Loucy (cell line): ENCODE data around the gene UBQLN3.

Experiments used
- EZH2phosphoT487 ChIP-seq: fragments of 200-600 bp; IDR thresholded peaks from 2 replicates; pipeline ENCODE4 v1.6.1; 2018; ENCODE audit warnings: antibody characterized with exemption, mild to moderate bottlenecking, moderate library complexity, borderline replicate concordance
- TF ChIP-seq, protein P1 (sequence below): fragments of 200-600 bp; sonication (generic); conservative IDR thresholded peaks from 2 replicates; pipeline ENCODE4 v1.5.1; 2014; ENCODE audit warnings: mild to moderate bottlenecking, antibody characterized with exemption, low read length

GRCh38 chr11:5553343-5553742, 43.6 kb upstream of the UBQLN3 start:
- TF ChIP-seq, protein P1, sequence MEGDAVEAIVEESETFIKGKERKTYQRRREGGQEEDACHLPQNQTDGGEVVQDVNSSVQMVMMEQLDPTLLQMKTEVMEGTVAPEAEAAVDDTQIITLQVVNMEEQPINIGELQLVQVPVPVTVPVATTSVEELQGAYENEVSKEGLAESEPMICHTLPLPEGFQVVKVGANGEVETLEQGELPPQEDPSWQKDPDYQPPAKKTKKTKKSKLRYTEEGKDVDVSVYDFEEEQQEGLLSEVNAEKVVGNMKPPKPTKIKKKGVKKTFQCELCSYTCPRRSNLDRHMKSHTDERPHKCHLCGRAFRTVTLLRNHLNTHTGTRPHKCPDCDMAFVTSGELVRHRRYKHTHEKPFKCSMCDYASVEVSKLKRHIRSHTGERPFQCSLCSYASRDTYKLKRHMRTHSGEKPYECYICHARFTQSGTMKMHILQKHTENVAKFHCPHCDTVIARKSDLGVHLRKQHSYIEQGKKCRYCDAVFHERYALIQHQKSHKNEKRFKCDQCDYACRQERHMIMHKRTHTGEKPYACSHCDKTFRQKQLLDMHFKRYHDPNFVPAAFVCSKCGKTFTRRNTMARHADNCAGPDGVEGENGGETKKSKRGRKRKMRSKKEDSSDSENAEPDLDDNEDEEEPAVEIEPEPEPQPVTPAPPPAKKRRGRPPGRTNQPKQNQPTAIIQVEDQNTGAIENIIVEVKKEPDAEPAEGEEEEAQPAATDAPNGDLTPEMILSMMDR = peak; percentile 31
- no peak for TF ChIP-seq EZH2phosphoT487
